Measurements from ENCODE around the gene RNF146. TPM values are rescaled to one million over a fixed set of nuclear protein-coding genes. Genes with fewer than 3 reads are reported as not detected.
A peak's percentile ranks its signal among the peaks of the same experiment; 100 is the strongest.

Gene RNF146
- polyA plus RNA-seq, 4 donors = 15.1 to 42.1 (median 23.5) TPM

- peaks cover 6 to 10% (median 9%) of the 10 kb centered on the region in 3 donors for H3K36me3 ChIP-seq (ENCODE audit: control insufficient read depth in 3 of 3, insufficient read depth in 2 of 3, low read depth in 1 of 3, low read length in 3 of 3)
- no peaks in the 10 kb centered on the region for H3K9me3 ChIP-seq (ENCODE audit: control insufficient read depth in 2 of 2, insufficient read depth in 1 of 2, low read depth in 1 of 2, low read length in 1 of 2)
- H3K4me3 ChIP-seq (ENCODE audit: low read depth in 1 of 3, low read length in 3 of 3) = no peak overlapping the region
- no peaks in the 10 kb centered on the region for H3K4me1 ChIP-seq (ENCODE audit: control insufficient read depth in 3 of 3, insufficient read depth in 2 of 3, low read depth in 1 of 3, low read length in 2 of 3)
- H3K27me3 ChIP-seq (ENCODE audit: control insufficient read depth in 3 of 3, insufficient read depth in 3 of 3, low read length in 3 of 3) = no peaks in the 10 kb centered on the region
- H3K27ac ChIP-seq (ENCODE audit: low read depth in 1 of 3, low read length in 2 of 3) = no peak overlapping the region
- FAIRE-seq (no peak), DNase-seq (no peak)
- WGBS, 3 donors = 84 to 88% (median 84%) methylated on average over 4 of the region's 4 CpGs
These were observed 24.0 kb downstream of the RNF146 start for GRCh38 chr6:127290391-127291265.

- WGBS, 3 donors = 33 to 40% (median 35%) methylated on average over 5 of the region's 5 CpGs
- no peaks in the 10 kb centered on the region for H3K27me3 ChIP-seq (ENCODE audit: control insufficient read depth in 3 of 3, insufficient read depth in 3 of 3, low read length in 3 of 3)
- no peaks in the 10 kb centered on the region for H3K4me1 ChIP-seq (ENCODE audit: control insufficient read depth in 3 of 3, insufficient read depth in 2 of 3, low read depth in 1 of 3, low read length in 2 of 3)
- H3K36me3 ChIP-seq (ENCODE audit: control insufficient read depth in 3 of 3, insufficient read depth in 2 of 3, low read depth in 1 of 3, low read length in 3 of 3) = peaks cover 4 to 13% (median 9%) of the 10 kb centered on the region in 3 donors
- DNase-seq (no peak), FAIRE-seq (no peak)
- H3K4me3 ChIP-seq (ENCODE audit: low read depth in 1 of 3, low read length in 3 of 3) = peak overlapping the region in 1 of 3 donors; percentile 15
- no peak overlapping the region for H3K27ac ChIP-seq (ENCODE audit: low read depth in 1 of 3, low read length in 2 of 3)
- H3K9me3 ChIP-seq (ENCODE audit: control insufficient read depth in 2 of 2, insufficient read depth in 1 of 2, low read depth in 1 of 2, low read length in 1 of 2) = no peaks in the 10 kb centered on the region
These were observed 24.8 kb downstream of the RNF146 start for GRCh38 chr6:127291495-127291894.

- FAIRE-seq (no peak), DNase-seq (no peak)
- H3K9me3 ChIP-seq (ENCODE audit: control insufficient read depth in 2 of 2, insufficient read depth in 1 of 2, low read depth in 1 of 2, low read length in 1 of 2) = no peaks in the 10 kb centered on the region
- no peaks in the 10 kb centered on the region for H3K27me3 ChIP-seq (ENCODE audit: control insufficient read depth in 3 of 3, insufficient read depth in 3 of 3, low read length in 3 of 3)
- H3K4me1 ChIP-seq (ENCODE audit: control insufficient read depth in 3 of 3, insufficient read depth in 2 of 3, low read depth in 1 of 3, low read length in 2 of 3) = no peaks in the 10 kb centered on the region
- no peak overlapping the region for H3K27ac ChIP-seq (ENCODE audit: low read depth in 1 of 3, low read length in 2 of 3)
- no peak overlapping the region for H3K4me3 ChIP-seq (ENCODE audit: low read depth in 1 of 3, low read length in 3 of 3)
- WGBS, 3 donors = 92 to 99% (median 95%) methylated on average over 4 of the region's 4 CpGs
- H3K36me3 ChIP-seq (ENCODE audit: control insufficient read depth in 3 of 3, insufficient read depth in 2 of 3, low read depth in 1 of 3, low read length in 3 of 3) = peaks cover 0 to 10% (median 7%) of the 10 kb centered on the region in 3 donors
These were observed 30.9 kb downstream of the RNF146 start for GRCh38 chr6:127297502-127298070.

- WGBS, 3 donors = 83 to 97% (median 93%) methylated on average over 2 of the region's 2 CpGs
- FAIRE-seq (no peak), DNase-seq (no peak)
- H3K4me3 ChIP-seq (ENCODE audit: low read depth in 1 of 3, low read length in 3 of 3) = no peak overlapping the region
- H3K36me3 ChIP-seq (ENCODE audit: control insufficient read depth in 3 of 3, insufficient read depth in 2 of 3, low read depth in 1 of 3, low read length in 3 of 3) = peaks cover 0 to 10% (median 6%) of the 10 kb centered on the region in 3 donors
- no peaks in the 10 kb centered on the region for H3K27me3 ChIP-seq (ENCODE audit: control insufficient read depth in 3 of 3, insufficient read depth in 3 of 3, low read length in 3 of 3)
- H3K9me3 ChIP-seq (ENCODE audit: control insufficient read depth in 2 of 2, insufficient read depth in 1 of 2, low read depth in 1 of 2, low read length in 1 of 2) = no peaks in the 10 kb centered on the region
- no peak overlapping the region for H3K27ac ChIP-seq (ENCODE audit: low read depth in 1 of 3, low read length in 2 of 3)
- H3K4me1 ChIP-seq (ENCODE audit: control insufficient read depth in 3 of 3, insufficient read depth in 2 of 3, low read depth in 1 of 3, low read length in 2 of 3) = no peaks in the 10 kb centered on the region
These were observed 31.8 kb downstream of the RNF146 start for GRCh38 chr6:127298475-127298874.

GRCh38 chr6:127299522-127300240 is 33.0 kb downstream of the RNF146 start:
- H3K4me1 ChIP-seq (ENCODE audit: control insufficient read depth in 3 of 3, insufficient read depth in 2 of 3, low read depth in 1 of 3, low read length in 2 of 3) = no peaks in the 10 kb centered on the region
- DNase-seq (no peak), FAIRE-seq (no peak)
- H3K27ac ChIP-seq (ENCODE audit: low read depth in 1 of 3, low read length in 2 of 3) = no peak overlapping the region
- H3K36me3 ChIP-seq (ENCODE audit: control insufficient read depth in 3 of 3, insufficient read depth in 2 of 3, low read depth in 1 of 3, low read length in 3 of 3) = peaks cover 0 to 15% (median 3%) of the 10 kb centered on the region in 3 donors
- 91 to 94% (median 91%) methylated on average over 4 of the region's 4 CpGs for WGBS, 3 donors
- H3K9me3 ChIP-seq (ENCODE audit: control insufficient read depth in 2 of 2, insufficient read depth in 1 of 2, low read depth in 1 of 2, low read length in 1 of 2) = no peaks in the 10 kb centered on the region
- no peaks in the 10 kb centered on the region for H3K27me3 ChIP-seq (ENCODE audit: control insufficient read depth in 3 of 3, insufficient read depth in 3 of 3, low read length in 3 of 3)
- no peak overlapping the region for H3K4me3 ChIP-seq (ENCODE audit: low read depth in 1 of 3, low read length in 3 of 3)

DNA sequence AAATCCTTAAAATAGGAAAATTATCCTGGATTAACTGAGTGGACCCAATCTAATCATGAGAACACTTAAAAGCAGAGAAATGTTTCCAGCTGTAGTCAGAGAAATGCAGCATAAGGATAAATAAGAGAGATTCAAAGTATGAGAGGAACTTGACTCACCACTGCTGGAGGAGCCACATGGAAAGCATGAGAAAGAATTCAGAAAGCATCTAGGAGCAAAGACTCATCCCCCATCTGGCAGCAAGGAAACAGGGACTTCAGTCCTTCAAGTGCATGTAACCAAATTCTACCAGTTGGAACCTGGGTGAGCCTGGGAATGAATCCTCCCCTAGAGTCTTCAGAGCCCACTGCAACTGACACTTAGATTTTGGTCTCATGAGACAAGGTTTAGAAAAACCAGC is 33.7 kb downstream of the RNF146 start:
- DNase-seq (no peak), FAIRE-seq (no peak)
- peaks cover 0 to 15% (median 3%) of the 10 kb centered on the region in 3 donors for H3K36me3 ChIP-seq (ENCODE audit: control insufficient read depth in 3 of 3, insufficient read depth in 2 of 3, low read depth in 1 of 3, low read length in 3 of 3)
- no peaks in the 10 kb centered on the region for H3K4me1 ChIP-seq (ENCODE audit: control insufficient read depth in 3 of 3, insufficient read depth in 2 of 3, low read depth in 1 of 3, low read length in 2 of 3)
- H3K9me3 ChIP-seq (ENCODE audit: control insufficient read depth in 2 of 2, insufficient read depth in 1 of 2, low read depth in 1 of 2, low read length in 1 of 2) = no peaks in the 10 kb centered on the region
- H3K4me3 ChIP-seq (ENCODE audit: low read depth in 1 of 3, low read length in 3 of 3) = no peak overlapping the region
- no peak overlapping the region for H3K27ac ChIP-seq (ENCODE audit: low read depth in 1 of 3, low read length in 2 of 3)
- H3K27me3 ChIP-seq (ENCODE audit: control insufficient read depth in 3 of 3, insufficient read depth in 3 of 3, low read length in 3 of 3) = no peaks in the 10 kb centered on the region

DNA sequence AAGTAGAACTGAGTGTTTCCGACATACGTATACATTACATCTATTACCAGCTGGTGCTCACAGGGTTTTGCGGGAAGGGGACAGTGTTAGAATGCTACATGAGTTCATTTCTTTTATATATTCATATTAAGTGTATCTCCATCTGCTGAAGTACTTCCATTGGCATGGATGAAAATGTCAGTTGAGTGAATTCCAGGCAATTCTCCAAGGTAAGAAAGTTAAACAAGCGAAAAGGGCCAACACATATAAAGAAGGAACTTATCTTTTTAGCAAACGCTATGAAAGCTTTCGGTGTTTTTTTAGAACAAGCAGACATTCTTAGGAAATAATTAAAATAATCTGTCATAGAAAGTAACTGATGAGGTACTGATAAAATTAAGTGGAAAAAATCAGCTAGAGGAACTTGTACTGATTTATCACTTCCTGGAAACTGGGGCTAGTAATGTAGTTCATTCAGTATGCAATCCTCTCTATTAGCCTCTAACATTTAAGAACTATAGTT is 34.6 kb downstream of the RNF146 start:
- Histone ChIP-seq H3K9me3 (ENCODE audit: control insufficient read depth in 2 of 2, insufficient read depth in 1 of 2, low read depth in 1 of 2, low read length in 1 of 2) (peaks cover 0 to 1% of the 10 kb centered on the region in 2 donors), H3K36me3 (ENCODE audit: control insufficient read depth in 3 of 3, insufficient read depth in 2 of 3, low read depth in 1 of 3, low read length in 3 of 3) (peaks cover 0 to 12% (median 3%) of the 10 kb centered on the region in 3 donors), H3K27me3 (ENCODE audit: control insufficient read depth in 3 of 3, insufficient read depth in 3 of 3, low read length in 3 of 3) (no peaks in the 10 kb centered on the region), H3K4me1 (ENCODE audit: control insufficient read depth in 3 of 3, insufficient read depth in 2 of 3, low read depth in 1 of 3, low read length in 2 of 3) (no peaks in the 10 kb centered on the region), H3K4me3 (ENCODE audit: low read depth in 1 of 3, low read length in 3 of 3) (no peak overlapping the region), H3K27ac (ENCODE audit: low read depth in 1 of 3, low read length in 2 of 3) (no peak overlapping the region)
- DNase-seq (no peak), FAIRE-seq (no peak)
- 77 to 92% (median 87%) methylated on average over 6 of the region's 6 CpGs for WGBS, 3 donors
